Daoy (cell line): ENCODE data around the gene SPACDR. TPM values are rescaled to one million over a fixed set of nuclear protein-coding genes. Genes with fewer than 3 reads are reported as not detected.
A peak's percentile ranks its signal among the peaks of the same experiment; 100 is the strongest.

ENCODE experiments used
- DNase-seq: peaks from one replicate; pipeline ENCODE4 v3.0.0-alpha.2; 2015; ENCODE audit warnings: low read depth
- total RNA-seq: library from RNA; depleted of rRNA; stranded (reverse); fragments of >200 nt; shearing (Covaris generic); gene quantifications from 2 replicates; pipeline ENCODE4 v1.2.3, GENCODE V29; 2014

The SPACDR gene
- total RNA-seq, 1 experiment from 2014 or later = not detected

DNA sequence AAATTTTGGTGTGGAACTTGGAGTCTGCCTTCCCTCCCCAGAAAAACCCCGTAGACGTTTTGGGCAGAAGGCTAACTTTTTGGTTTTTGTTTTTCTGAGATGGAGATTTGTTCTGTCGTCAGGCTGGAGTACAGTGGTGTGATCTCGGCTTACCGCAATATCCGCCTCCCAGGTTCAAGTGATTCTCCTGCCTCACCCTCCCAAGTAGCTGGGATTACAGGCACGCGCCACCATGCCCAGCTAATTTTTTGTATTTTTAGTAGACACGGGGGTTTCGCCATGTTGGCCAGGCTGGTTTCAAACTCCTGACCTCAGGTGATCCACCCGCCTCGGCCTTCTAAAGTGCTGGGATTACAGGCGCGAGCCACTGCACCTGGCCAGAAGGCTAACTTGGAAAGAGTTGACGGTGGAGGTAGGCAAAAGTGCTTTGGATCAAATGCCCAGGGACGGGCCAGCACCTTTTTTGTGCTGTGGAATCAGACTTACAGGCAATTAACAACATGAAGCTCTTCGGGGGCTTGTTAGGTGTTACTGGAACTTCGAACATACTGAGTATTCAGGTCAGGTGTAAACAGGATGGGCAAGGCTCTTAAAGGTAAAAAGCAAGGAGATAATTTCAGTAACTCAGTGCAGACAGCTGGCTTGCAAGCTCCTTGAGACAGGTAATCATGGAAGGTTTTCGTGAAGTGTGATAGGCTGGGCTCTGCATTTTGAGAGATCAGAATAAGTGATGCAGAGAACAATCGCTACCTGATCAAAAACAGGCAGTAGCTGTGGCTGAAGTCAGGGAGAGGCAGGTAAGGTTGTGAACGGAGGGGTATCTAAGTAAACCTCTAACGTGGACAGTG is 29.5 kb downstream of the SPACDR start:
- DNase-seq = no peak

GRCh38 chr7:100433592-100434296 is 30.3 kb downstream of the SPACDR start:
- DNase-seq = no peak

GRCh38 chr7:100433276-100433591 is 30.8 kb downstream of the SPACDR start:
- no peak for DNase-seq

- DNase-seq = no peak
Observed at GRCh38 chr7:100432621-100433275, 31.3 kb downstream of the SPACDR start.

DNA sequence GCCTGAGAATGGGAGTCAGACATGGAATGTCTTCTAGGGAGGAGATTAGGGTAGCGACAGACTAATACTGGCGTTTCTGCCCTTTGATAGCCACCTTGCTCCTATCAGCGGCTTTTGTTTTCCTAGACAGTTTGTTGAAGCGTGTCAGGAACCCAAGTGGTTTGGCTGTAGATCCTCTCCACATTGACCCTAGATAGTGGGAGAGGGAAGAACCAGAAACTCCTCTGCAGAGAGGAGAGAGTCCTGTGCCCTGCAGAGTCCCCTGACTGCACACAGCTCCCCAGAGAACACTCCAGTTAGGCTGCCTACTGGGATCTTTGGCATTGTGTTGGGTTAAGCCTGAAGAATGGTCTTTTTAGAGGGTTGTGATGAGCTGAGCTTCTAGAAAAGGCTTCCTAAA is 32.0 kb downstream of the SPACDR start:
- DNase-seq = no peak

- DNase-seq = no peak
Observed at GRCh38 chr7:100431286-100431735, 32.7 kb downstream of the SPACDR start.

DNA sequence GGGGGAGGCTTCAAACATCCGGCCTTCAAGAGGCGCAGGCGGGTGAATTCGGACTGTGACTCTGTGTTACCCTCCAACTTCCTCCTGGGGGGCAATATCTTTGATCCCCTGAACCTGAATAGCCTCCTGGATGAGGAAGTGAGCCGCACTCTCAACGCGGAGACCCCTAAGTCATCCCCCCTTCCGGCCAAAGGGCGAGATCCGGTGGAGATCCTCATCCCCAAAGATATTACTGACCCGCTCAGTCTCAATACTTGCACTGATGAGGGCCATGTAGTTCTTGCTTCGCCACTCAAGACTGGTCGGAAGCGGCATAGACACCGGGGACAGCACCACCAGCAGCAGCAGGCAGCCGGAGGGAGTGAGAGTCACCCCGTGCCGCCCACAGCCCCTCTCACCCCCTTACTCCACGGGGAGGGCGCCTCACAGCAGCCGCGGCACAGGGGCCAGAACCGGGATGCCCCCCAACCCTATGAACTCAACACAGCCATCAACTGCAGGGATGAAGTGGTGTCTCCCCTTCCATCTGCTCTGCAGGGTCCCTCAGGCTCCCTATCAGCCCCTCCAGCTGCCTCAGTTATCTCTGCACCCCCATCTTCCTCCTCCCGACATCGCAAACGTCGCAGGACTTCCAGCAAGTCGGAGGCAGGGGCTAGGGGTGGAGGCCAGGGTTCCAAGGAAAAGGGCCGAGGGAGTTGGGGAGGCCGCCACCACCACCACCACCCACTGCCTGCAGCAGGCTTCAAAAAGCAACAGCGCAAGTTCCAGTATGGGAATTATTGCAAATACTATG is 33.4 kb downstream of the SPACDR start:
- DNase-seq = no peak

DNA sequence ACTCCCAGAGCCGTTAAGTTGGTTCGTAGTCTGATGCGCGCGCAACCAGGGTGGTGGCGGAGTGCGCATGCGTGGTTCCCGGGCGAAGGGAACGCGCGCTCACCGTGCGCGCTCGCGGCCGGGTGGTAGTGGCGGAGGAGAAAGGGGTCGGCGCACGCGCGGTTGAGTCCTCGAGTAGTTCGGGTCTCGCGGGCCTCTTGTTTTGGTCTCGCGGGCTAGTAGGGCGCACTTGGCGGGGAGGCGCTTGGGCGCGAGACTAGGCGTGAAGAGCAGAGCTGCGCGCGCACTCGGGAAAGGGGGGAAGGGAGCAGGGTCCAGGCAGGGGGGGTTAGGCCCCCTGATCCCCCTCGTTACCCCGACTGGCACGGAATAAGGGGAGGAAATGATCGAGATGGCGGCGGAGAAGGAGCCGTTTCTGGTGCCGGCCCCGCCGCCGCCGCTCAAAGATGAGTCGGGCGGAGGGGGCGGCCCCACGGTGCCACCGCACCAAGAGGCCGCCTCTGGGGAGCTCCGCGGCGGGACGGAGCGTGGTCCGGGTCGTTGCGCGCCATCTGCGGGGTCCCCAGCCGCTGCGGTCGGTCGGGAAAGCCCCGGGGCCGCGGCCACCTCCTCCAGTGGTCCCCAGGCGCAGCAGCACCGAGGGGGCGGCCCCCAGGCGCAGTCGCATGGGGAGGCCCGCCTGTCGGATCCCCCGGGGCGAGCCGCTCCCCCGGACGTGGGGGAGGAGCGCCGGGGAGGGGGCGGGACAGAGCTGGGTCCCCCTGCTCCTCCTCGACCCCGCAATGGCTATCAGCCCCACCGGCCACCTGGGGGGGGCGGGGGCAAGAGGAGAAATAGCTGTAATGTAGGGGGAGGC is 34.2 kb downstream of the SPACDR start, which contains the start of gene MEPCE:
Gene MEPCE, plus strand, starts transcription at position 195 of the 856 bp plus-strand sequence. Its CDS starts 188 bp downstream, at position 383.
- peak; percentile 99 for DNase-seq

GRCh38 chr7:100428967-100429636 is 35.0 kb downstream of the SPACDR start:
- DNase-seq = peak; percentile 100

DNA sequence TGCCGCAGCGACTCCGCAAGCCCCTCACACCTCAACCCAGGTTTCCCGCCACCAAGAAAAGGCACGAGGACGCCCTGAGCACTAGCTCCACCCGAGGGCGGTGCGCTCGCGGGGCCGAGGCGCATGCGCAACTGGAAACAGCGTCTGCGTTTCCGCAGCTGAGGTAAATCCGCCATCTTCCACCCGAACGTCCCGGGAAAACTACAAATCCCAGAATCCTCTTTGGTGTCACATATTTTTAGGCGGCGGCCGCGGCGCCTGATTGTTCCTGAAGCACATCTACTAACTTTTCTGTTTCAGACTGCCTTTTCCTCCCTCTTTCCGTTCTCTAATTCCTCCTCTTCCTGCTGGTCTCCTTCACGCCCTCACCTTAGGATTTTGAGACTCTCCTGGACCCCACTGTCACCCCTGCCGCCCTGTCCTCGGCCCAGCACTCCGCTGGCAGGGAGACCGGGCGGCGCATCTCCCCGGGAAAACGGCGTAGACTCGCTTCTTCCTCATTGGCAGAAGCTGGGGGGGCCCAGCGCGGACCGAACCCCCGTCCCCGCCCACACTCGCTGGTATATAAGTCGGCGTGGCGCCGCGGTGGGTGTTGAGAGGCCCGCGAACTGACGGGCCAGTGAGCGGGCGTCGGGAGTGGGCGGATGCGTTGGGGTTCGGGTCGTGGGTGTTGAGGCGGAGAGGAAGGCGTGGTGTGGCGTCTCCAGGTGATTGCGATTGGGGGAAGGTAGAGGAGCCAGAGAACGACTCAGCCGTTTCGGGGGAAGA is 35.7 kb downstream of the SPACDR start, which contains the start of gene ZCWPW1:
Gene ZCWPW1, minus strand, starts transcription at position 505 of the 768 bp plus-strand sequence. CDS start 8,054 bp downstream, outside the sequence.
- DNase-seq = peak; percentile 100

DNA sequence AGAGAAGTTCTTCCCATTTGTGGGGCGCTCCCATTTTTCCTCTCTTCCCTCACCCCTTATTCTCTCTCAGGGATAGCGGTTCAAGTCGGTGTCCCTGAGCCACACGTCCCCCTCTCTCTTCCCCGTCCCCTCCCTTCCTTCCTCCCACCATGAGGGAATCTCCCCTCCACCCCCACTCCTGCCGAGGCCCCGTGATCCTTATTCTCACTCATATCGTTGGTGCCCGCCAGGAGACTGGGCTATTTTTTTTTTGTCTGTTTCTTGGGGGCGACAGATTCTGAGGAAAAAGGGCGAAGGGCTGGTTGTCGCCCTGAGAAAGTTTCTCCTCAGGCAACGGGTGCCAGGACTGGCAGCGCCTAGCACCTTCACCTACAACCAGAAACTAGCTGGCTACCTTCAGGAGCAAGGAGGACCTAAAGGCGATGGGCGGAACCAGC is 36.3 kb downstream of the SPACDR start:
- no peak for DNase-seq

- no peak for DNase-seq
Observed at GRCh38 chr7:100426516-100426915, 37.5 kb downstream of the SPACDR start.

DNA sequence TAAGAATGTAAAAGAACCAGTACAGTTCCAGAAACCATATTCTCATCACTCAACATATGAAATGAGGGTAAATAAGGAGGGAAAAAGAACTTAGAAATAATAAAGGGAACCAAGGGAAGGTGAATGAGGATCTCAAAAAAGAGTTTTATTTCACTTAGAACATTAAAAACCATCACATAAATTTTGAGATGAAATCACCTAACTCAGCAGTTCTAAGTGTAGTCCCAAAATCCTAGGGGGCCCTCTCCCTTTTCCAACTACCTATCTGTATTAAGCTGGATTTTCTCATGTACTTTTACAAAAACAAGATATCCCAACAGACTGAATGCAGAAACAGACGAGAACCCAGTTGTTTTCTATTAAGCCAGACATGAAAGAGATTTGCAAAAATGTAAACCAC is 38.7 kb downstream of the SPACDR start:
- DNase-seq = no peak

DNA sequence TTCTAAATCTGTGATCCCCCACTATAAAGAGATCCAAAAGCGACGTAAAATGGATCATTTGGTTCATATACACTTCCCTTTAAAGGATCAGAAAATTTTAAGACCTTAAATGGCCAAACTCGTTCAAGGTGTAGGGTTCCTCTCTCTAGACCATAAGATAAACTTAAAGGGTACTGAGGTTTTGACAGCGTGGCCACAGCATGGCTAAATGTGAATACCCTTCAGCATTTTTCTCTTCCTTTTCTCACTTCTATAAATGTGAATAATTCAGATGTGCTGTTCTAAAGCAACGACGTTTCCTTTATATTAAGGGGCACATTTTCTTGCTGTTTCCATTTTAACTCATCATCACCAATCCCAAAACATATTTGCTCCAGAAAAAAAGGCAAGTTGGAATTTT is 40.7 kb downstream of the SPACDR start:
- no peak for DNase-seq

DNA sequence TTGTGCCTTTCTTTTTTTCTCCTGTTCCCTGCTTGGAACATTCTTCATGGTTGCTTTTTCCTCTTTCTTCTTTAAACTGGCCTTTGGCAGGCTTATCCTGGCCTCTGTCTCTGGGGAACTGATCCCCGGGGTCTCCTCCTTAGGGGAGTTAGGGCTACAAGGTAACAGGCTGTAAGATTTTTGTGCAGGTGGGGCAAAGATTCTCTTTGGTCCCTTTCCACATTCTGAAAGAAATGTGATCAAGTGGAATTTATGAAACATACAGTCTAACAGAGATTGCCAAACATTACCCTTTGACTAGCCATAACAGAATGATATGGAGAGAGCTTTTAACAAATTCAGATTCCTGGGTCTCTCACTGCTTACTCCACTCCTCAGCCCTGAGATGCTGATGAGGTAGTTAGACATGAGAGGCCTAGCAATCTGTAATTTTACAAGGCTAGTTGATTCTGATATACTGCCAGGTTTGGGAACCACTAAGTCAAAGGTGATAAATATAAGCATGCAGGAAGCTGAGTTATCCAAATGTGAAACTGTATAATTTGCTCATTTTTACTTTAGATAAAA is 44.3 kb downstream of the SPACDR start:
- DNase-seq = no peak

GRCh38 chr7:100418930-100419659 is 45.0 kb downstream of the SPACDR start:
- DNase-seq = no peak

DNA sequence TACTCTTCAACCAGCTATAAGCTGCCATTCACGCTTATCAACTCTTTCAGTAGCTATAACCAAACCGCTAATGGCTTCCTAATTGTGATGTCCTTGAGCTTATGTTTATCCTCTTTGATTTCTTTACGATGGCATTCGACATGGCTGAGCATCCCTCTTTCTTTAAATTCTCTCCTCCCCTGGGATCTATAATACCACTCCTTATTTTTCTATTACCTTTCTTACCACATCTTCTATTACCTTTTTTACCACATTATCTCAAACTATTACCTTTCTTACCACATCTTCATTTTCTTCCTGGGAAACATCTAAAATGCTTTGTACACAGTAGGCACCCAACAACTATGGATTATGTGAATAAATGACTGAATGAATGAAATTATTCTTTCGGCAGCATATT is 48.6 kb downstream of the SPACDR start:
- no peak for DNase-seq

DNA sequence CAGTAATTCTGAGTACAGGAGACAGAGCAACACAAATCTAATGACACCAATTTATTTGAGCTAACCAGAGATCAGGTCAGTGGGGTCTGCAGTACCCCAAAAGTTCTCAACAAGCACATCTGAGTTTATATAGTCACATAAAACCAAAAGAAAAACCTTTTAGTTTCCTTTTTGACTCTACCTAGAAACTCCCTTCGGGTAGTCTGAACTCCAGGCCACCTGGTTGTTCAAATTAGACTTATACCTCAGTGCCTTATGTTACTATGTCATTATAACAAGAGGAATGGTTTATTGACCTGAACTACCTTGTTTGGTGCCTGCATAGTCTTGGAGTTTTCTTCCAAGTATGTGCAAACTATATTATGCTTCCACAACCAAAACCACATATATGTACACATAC is 50.2 kb downstream of the SPACDR start:
- no peak for DNase-seq
